Ascending aorta (tissue), 2 donors: ENCODE results near the gene KANSL1. TPM values are rescaled to one million over a fixed set of nuclear protein-coding genes. Genes with fewer than 3 reads are reported as not detected.
A peak's percentile ranks its signal among the peaks of the same experiment; 100 is the strongest.

Experiments
- DNase-seq, 2 donors: peaks; one replicate each; pipeline ENCODE4 v3.0.0-alpha.2; 2019; ENCODE audit warnings: low spot score in 2 of 2
- H3K27ac ChIP-seq, 2 donors: fragments of 200-600 bp; sonication (generic); one replicate each; pipeline ENCODE4 v1.5.1; 2016 to 2017; ENCODE audit warnings: mild to moderate bottlenecking in 1 of 2
- H3K27me3 ChIP-seq: fragments of 200-600 bp; sonication (generic); one replicate; pipeline ENCODE4 v1.5.1; 2017
- H3K36me3 ChIP-seq, 2 donors: fragments of 200-600 bp; sonication (generic); one replicate each; pipeline ENCODE4 v1.5.1; 2016
- H3K4me1 ChIP-seq, 2 donors: fragments of 200-600 bp; sonication (generic); one replicate each; pipeline ENCODE4 v1.5.1; 2016 to 2017; ENCODE audit warnings: mild to moderate bottlenecking in 1 of 2
- H3K4me3 ChIP-seq, 2 donors: fragments of 200-600 bp; sonication (generic); one replicate each; pipeline ENCODE4 v1.5.1; 2016 to 2017; ENCODE audit warnings: mild to moderate bottlenecking in 1 of 2
- H3K9me3 ChIP-seq, 2 donors: fragments of 200-600 bp; sonication (generic); one replicate each; pipeline ENCODE4 v1.5.1; 2016
- intact Hi-C: fragments of 100-400 bp; cut with DNase I; formaldehyde crosslinking; loops from one replicate; pipeline ENCODE4 v1.15.1; 2023
- total RNA-seq: library from RNA; depleted of rRNA; stranded (reverse); fragments of >200 nt; gene quantifications from one replicate; pipeline ENCODE4 v1.1.0, GENCODE V29; 2016
- TF ChIP-seq, protein P1 (sequence below), 3 experiments: fragments of 200-600 bp in 2 of 3; fragments of 450-650 bp in 1 of 3; sonication (generic) in 2 of 3; IDR thresholded peaks; one replicate each; pipeline ENCODE4 v1.5.1; 2016 to 2019; ENCODE audit warnings: antibody characterized with exemption in 3 of 3, mild to moderate bottlenecking in 1 of 3, moderate library complexity in 1 of 3

The KANSL1 gene
- total RNA-seq, 1 donor from 2014 or later = 53.5 TPM

GRCh38 chr17:46030752-46031151, 162.5 kb downstream of the KANSL1 start:
- H3K36me3 ChIP-seq = peaks cover 54 to 62% of the 10 kb centered on the region in 2 donors

GRCh38 chr17:46029627-46030026, 163.6 kb downstream of the KANSL1 start:
- no peaks in the 10 kb centered on the region for H3K9me3 ChIP-seq
- H3K4me3 ChIP-seq = no peak overlapping the region
- TF ChIP-seq, protein P1, sequence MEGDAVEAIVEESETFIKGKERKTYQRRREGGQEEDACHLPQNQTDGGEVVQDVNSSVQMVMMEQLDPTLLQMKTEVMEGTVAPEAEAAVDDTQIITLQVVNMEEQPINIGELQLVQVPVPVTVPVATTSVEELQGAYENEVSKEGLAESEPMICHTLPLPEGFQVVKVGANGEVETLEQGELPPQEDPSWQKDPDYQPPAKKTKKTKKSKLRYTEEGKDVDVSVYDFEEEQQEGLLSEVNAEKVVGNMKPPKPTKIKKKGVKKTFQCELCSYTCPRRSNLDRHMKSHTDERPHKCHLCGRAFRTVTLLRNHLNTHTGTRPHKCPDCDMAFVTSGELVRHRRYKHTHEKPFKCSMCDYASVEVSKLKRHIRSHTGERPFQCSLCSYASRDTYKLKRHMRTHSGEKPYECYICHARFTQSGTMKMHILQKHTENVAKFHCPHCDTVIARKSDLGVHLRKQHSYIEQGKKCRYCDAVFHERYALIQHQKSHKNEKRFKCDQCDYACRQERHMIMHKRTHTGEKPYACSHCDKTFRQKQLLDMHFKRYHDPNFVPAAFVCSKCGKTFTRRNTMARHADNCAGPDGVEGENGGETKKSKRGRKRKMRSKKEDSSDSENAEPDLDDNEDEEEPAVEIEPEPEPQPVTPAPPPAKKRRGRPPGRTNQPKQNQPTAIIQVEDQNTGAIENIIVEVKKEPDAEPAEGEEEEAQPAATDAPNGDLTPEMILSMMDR (IDR thresholded peaks at IDR 0.05) = no peak
- intact Hi-C loops = no loop called here
- no peaks in the 10 kb centered on the region for H3K27me3 ChIP-seq
- H3K27ac ChIP-seq = no peak overlapping the region
- peaks cover 45 to 56% of the 10 kb centered on the region in 2 donors for H3K36me3 ChIP-seq
- no peaks in the 10 kb centered on the region for H3K4me1 ChIP-seq
- DNase-seq = no peak

More at GRCh38 chr17:46030752-46031151, 162.5 kb downstream of the KANSL1 start:
- Histone ChIP-seq H3K4me3 (no peak overlapping the region), H3K9me3 (no peaks in the 10 kb centered on the region), H3K4me1 (no peaks in the 10 kb centered on the region), H3K27me3 (no peaks in the 10 kb centered on the region), H3K27ac (no peak overlapping the region)
- intact Hi-C loops = no loop called here
- DNase-seq = no peak
- TF ChIP-seq, protein P1 (IDR thresholded peaks at IDR 0.05) = no peak

- no peak for DNase-seq
- Histone ChIP-seq H3K36me3 (peaks cover 40 to 53% of the 10 kb centered on the region in 2 donors), H3K27me3 (no peaks in the 10 kb centered on the region), H3K4me1 (no peaks in the 10 kb centered on the region), H3K27ac (no peak overlapping the region), H3K4me3 (no peak overlapping the region), H3K9me3 (no peaks in the 10 kb centered on the region)
- intact Hi-C loops = no loop called here
- TF ChIP-seq, protein P1 (IDR thresholded peaks at IDR 0.05) = no peak
Observed at GRCh38 chr17:46028981-46029565, 164.2 kb downstream of the KANSL1 start.

- H3K27me3 ChIP-seq = no peaks in the 10 kb centered on the region
- intact Hi-C loops = no loop called here
- no peaks in the 10 kb centered on the region for H3K4me1 ChIP-seq
- TF ChIP-seq, protein P1 (IDR thresholded peaks at IDR 0.05) = no peak
- no peak overlapping the region for H3K4me3 ChIP-seq
- H3K36me3 ChIP-seq = peaks cover 33 to 46% of the 10 kb centered on the region in 2 donors
- DNase-seq = no peak
- no peaks in the 10 kb centered on the region for H3K9me3 ChIP-seq
- H3K27ac ChIP-seq = no peak overlapping the region
Observed at GRCh38 chr17:46028374-46028773, 164.9 kb downstream of the KANSL1 start.

DNA sequence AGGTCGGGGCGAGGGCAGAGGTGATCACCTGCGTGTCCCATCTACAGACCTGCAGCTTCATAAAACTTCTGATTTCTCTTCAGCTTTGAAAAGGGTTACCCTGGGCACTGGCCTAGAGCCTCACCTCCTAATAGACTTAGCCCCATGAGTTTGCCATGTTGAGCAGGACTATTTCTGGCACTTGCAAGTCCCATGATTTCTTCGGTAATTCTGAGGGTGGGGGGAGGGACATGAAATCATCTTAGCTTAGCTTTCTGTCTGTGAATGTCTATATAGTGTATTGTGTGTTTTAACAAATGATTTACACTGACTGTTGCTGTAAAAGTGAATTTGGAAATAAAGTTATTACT, 165.3 kb downstream of the KANSL1 start:
- Histone ChIP-seq H3K36me3 (peaks cover 29 to 41% of the 10 kb centered on the region in 2 donors), H3K27me3 (no peaks in the 10 kb centered on the region), H3K27ac (peak overlapping the region in 1 of 2 donors; percentile 23), H3K4me3 (no peak overlapping the region), H3K9me3 (no peaks in the 10 kb centered on the region), H3K4me1 (no peaks in the 10 kb centered on the region)
- TF ChIP-seq, protein P1 (IDR thresholded peaks at IDR 0.05) = no peak
- no peak for DNase-seq
- intact Hi-C loops = no loop called here
